ENCODE measurements around the gene PLCB1.

The PLCB1 gene

DNA sequence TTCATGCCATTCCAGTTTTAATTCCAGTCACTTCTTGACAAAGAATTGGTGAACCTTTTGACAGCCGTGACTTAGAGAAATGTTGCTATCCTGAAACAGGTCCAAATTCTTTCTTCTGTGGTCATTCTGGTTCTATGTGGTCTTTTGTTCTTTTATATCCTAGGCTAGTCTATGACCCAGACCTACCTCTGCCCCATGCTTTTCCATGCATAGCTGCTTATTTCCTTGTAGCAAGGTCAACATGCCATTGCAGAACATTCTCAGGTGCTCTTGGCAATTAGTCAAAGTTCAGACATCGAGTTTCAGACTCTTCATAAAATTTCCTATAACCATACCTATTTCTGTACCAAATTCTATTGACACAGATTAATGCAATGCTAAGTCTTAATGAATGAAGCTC lies 202.6 kb downstream of the PLCB1 start:
- Histone ChIP-seq H3K9me3 (ENCODE audit: insufficient read depth, low read length, severe bottlenecking) (no peaks in the 10 kb centered on the region), H2AFZ (ENCODE audit: low read depth, low read length) (no peak overlapping the region), H3K9ac (ENCODE audit: low read depth, low read length) (no peak overlapping the region), H3K36me3 (ENCODE audit: insufficient read depth, low read length) (no peaks in the 10 kb centered on the region), H3K4me3 (ENCODE audit: low read depth in 1 of 2, low read length in 2 of 2) (no peak overlapping the region), H3K27me3 (ENCODE audit: insufficient read depth, low read length, poor library complexity) (no peaks in the 10 kb centered on the region), H4K20me1 (ENCODE audit: insufficient read depth, low read length) (peaks cover 2% of the 10 kb centered on the region; the same call in 1 of the 2 replicates), H3K79me2 (ENCODE audit: insufficient read depth, low read length) (peaks cover 42% of the 10 kb centered on the region), H3K4me2 (ENCODE audit: insufficient read depth, low read length) (no peak overlapping the region), H3K27ac (ENCODE audit: low read length) (no peak overlapping the region), H3K4me1 (ENCODE audit: insufficient read depth, low read length) (peaks cover 25% of the 10 kb centered on the region)
- DNase-seq (no peak), ATAC-seq (ENCODE audit: insufficient read depth, low read depth) (no peak)
- TF ChIP-seq EZH2 (IDR thresholded peaks at IDR 0.05; ENCODE audit: borderline replicate concordance, low read depth, low read length, severe bottlenecking) (no peak), CTCF (IDR thresholded peaks at IDR 0.05; ENCODE audit: borderline replicate concordance, extremely low read depth, low read length, poor library complexity, severe bottlenecking) (no peak)

GRCh38 chr20:8335059-8335458 lies 203.0 kb downstream of the PLCB1 start:
- H3K36me3 ChIP-seq (ENCODE audit: insufficient read depth, low read length): no peaks in the 10 kb centered on the region
- H2AFZ ChIP-seq (ENCODE audit: low read depth, low read length): no peak overlapping the region
- no peaks in the 10 kb centered on the region for H3K9me3 ChIP-seq (ENCODE audit: insufficient read depth, low read length, severe bottlenecking)
- no peak overlapping the region for H3K4me2 ChIP-seq (ENCODE audit: insufficient read depth, low read length)
- peaks cover 45% of the 10 kb centered on the region for H3K79me2 ChIP-seq (ENCODE audit: insufficient read depth, low read length)
- H3K27ac ChIP-seq (ENCODE audit: low read length): no peak overlapping the region
- DNase-seq (no peak), ATAC-seq (ENCODE audit: insufficient read depth, low read depth) (no peak)
- TF ChIP-seq EZH2 (IDR thresholded peaks at IDR 0.05; ENCODE audit: borderline replicate concordance, low read depth, low read length, severe bottlenecking) (no peak), CTCF (IDR thresholded peaks at IDR 0.05; ENCODE audit: borderline replicate concordance, extremely low read depth, low read length, poor library complexity, severe bottlenecking) (no peak)
- no peak overlapping the region for H3K9ac ChIP-seq (ENCODE audit: low read depth, low read length)
- H3K4me3 ChIP-seq (ENCODE audit: low read depth in 1 of 2, low read length in 2 of 2): no peak overlapping the region
- H4K20me1 ChIP-seq (ENCODE audit: insufficient read depth, low read length): peaks cover 2% of the 10 kb centered on the region; the same call in 1 of the 2 replicates
- peaks cover 21% of the 10 kb centered on the region for H3K4me1 ChIP-seq (ENCODE audit: insufficient read depth, low read length)
- no peaks in the 10 kb centered on the region for H3K27me3 ChIP-seq (ENCODE audit: insufficient read depth, low read length, poor library complexity)

GRCh38 chr20:8335495-8336195 lies 203.6 kb downstream of the PLCB1 start:
- no peak for TF ChIP-seq EZH2 (IDR thresholded peaks at IDR 0.05; ENCODE audit: borderline replicate concordance, low read depth, low read length, severe bottlenecking)
- no peak for TF ChIP-seq CTCF (IDR thresholded peaks at IDR 0.05; ENCODE audit: borderline replicate concordance, extremely low read depth, low read length, poor library complexity, severe bottlenecking)
- no peak overlapping the region for H3K9ac ChIP-seq (ENCODE audit: low read depth, low read length)
- no peak overlapping the region for H3K4me2 ChIP-seq (ENCODE audit: insufficient read depth, low read length)
- no peak overlapping the region for H3K27ac ChIP-seq (ENCODE audit: low read length)
- DNase-seq: no peak
- no peak overlapping the region for H3K4me3 ChIP-seq (ENCODE audit: low read depth in 1 of 2, low read length in 2 of 2)
- H3K9me3 ChIP-seq (ENCODE audit: insufficient read depth, low read length, severe bottlenecking): no peaks in the 10 kb centered on the region
- H3K27me3 ChIP-seq (ENCODE audit: insufficient read depth, low read length, poor library complexity): no peaks in the 10 kb centered on the region
- no peak overlapping the region for H2AFZ ChIP-seq (ENCODE audit: low read depth, low read length)
- no peak for ATAC-seq (ENCODE audit: insufficient read depth, low read depth)
- peaks cover 2% of the 10 kb centered on the region; the same call in 1 of the 2 replicates for H4K20me1 ChIP-seq (ENCODE audit: insufficient read depth, low read length)
- peaks cover 42% of the 10 kb centered on the region for H3K79me2 ChIP-seq (ENCODE audit: insufficient read depth, low read length)
- no peaks in the 10 kb centered on the region for H3K36me3 ChIP-seq (ENCODE audit: insufficient read depth, low read length)
- H3K4me1 ChIP-seq (ENCODE audit: insufficient read depth, low read length): peaks cover 15% of the 10 kb centered on the region
